Measurements from ENCODE around the gene TAT. TPM values are rescaled to one million over a fixed set of nuclear protein-coding genes. Genes with fewer than 3 reads are reported as not detected.

The TAT gene
- total and polyA plus RNA-seq, 10 of the 15 experiments (the other 5 are each of a cell fraction or from before 2014, with no cell fraction given), result 0.01 to 0.44 (median 0.09) TPM; not detected in 4

GRCh38 chr16:71591917-71592316 is 15.0 kb upstream of the TAT start:
- Histone ChIP-seq H2AFZ (ENCODE audit: control insufficient read depth, low read depth, low read length) (no peak overlapping the region), H3K4me3 (no peak overlapping the region), H3K9me3 (replicated peaks; ENCODE audit: control insufficient read depth, insufficient read depth, low read length) (no peaks in the 10 kb centered on the region), H3K4me1 (ENCODE audit: control insufficient read depth, insufficient read depth, low read length) (no peaks in the 10 kb centered on the region), H3K27me3 (replicated peaks in 1 of 2; ENCODE audit: control insufficient read depth in 2 of 2, insufficient read depth in 2 of 2, low read length in 1 of 2) (no peaks in the 10 kb centered on the region), H3K4me2 (ENCODE audit: control insufficient read depth, insufficient read depth) (no peak overlapping the region), H3K9ac (ENCODE audit: control insufficient read depth, insufficient read depth, low read length) (no peak overlapping the region), H3K27ac (ENCODE audit: control insufficient read depth, insufficient read depth) (no peak overlapping the region), H3K36me3 (ENCODE audit: control insufficient read depth in 2 of 2, insufficient read depth in 2 of 2, low read length in 1 of 2) (no peaks in the 10 kb centered on the region), H3K79me2 (ENCODE audit: control insufficient read depth, insufficient read depth, low read length) (no peaks in the 10 kb centered on the region), H4K20me1 (ENCODE audit: control insufficient read depth, insufficient read depth) (no peaks in the 10 kb centered on the region)
- TF ChIP-seq NKRF (conservative IDR thresholded peaks at IDR 0.05), result no peak
- TF ChIP-seq RAD21 (IDR thresholded peaks at IDR 0.05; ENCODE audit: insufficient read depth, low read depth, low read length), result no peak
- TF ChIP-seq RFX5 (IDR thresholded peaks at IDR 0.05; ENCODE audit: low read depth, low read length), result no peak
- no peak for TF ChIP-seq NFXL1 (IDR thresholded peaks at IDR 0.05; ENCODE audit: borderline replicate concordance)
- no peak for TF ChIP-seq HDAC6 (IDR thresholded peaks at IDR 0.05; ENCODE audit: unreplicated experiment)
- TF ChIP-seq STAT1 (conservative IDR thresholded peaks at IDR 0.05), result no peak
- TF ChIP-seq NFYB (IDR thresholded peaks at IDR 0.05; ENCODE audit: insufficient read depth, low read depth, low read length), result no peak
- TF ChIP-seq SPI1 (IDR thresholded peaks at IDR 0.05; ENCODE audit: borderline replicate concordance, insufficient read depth, low read depth, low read length), result no peak
- TF ChIP-seq KLF5 (IDR thresholded peaks at IDR 0.05; ENCODE audit: partially characterized antibody), result no peak
- no peak for TF ChIP-seq BACH1 (IDR thresholded peaks at IDR 0.05; ENCODE audit: borderline replicate concordance)
- POLR2A ChIA-PET, result no interaction called here
- FAIRE-seq, result no peak
- RAD21 ChIA-PET (ENCODE audit: unreplicated experiment), result no interaction called here
- no peak for ATAC-seq
- BruUV-seq (replicated peaks), result no TSS peak
- in situ Hi-C loops (cut with MboI) (no loop called here), intact Hi-C loops (cut with micrococcal nuclease; ENCODE audit: unreplicated experiment) (no loop called here)
- SMC1A ChIA-PET (ENCODE audit: uncharacterized antibody, unreplicated experiment), result interaction anchor here (0.9 to 1.6 kb wide), 3 partner anchors 10 to 19 kb away, joined by 3 to 5 read pairs (median 4); no protein-coding TSS in a partner anchor
- DNase-seq (ENCODE audit: low read depth, low spot score), result no peak
- 25% methylated on average over 2 of the region's 3 CpGs for WGBS (ENCODE audit: insufficient coverage, insufficient replicate concordance, low lambda C conversion rate, missing lambda C conversion rate)
- CTCF ChIA-PET, result interaction anchor here (1.4 to 3.5 kb wide), 4 partner anchors 16 to 54 kb away, joined by 3 to 12 read pairs (median 8); no protein-coding TSS in a partner anchor
